ENCODE data around the gene GPS1.

The GPS1 gene

GRCh38 chr17:82007228-82007494 is 44.5 kb upstream of the GPS1 start:
- H3K79me2 ChIP-seq (ENCODE audit: insufficient read depth, low read length): no peaks in the 10 kb centered on the region
- no peak overlapping the region for H3K4me3 ChIP-seq (ENCODE audit: low read length, poor library complexity, severe bottlenecking)
- H3K27me3 ChIP-seq (ENCODE audit: insufficient read depth, low read length, poor library complexity, severe bottlenecking): no peaks in the 10 kb centered on the region
- H4K20me1 ChIP-seq (ENCODE audit: insufficient read depth, low read length, poor library complexity, severe bottlenecking): no peaks in the 10 kb centered on the region
- H3K9me2 ChIP-seq (replicated peaks; ENCODE audit: low read depth, low read length): no peaks in the 10 kb centered on the region
- H2AFZ ChIP-seq (ENCODE audit: low read length): no peak overlapping the region
- H3K4me2 ChIP-seq (ENCODE audit: low read depth, low read length, poor library complexity, severe bottlenecking): no peak overlapping the region
- no peak for TF ChIP-seq EZH2phosphoT487 (IDR thresholded peaks at IDR 0.05; ENCODE audit: borderline replicate concordance)
- TF ChIP-seq CTCF (conservative IDR thresholded peaks at IDR 0.05; ENCODE audit: low read length): no peak
- no peak overlapping the region for H3K9ac ChIP-seq (ENCODE audit: low read depth, low read length, poor library complexity, severe bottlenecking)
- H3K9me3 ChIP-seq (ENCODE audit: insufficient read depth, low read depth, low read length): no peaks in the 10 kb centered on the region
- H3K4me1 ChIP-seq (ENCODE audit: insufficient read depth, low read length, poor library complexity, severe bottlenecking): no peaks in the 10 kb centered on the region
- no peaks in the 10 kb centered on the region for H3F3A ChIP-seq (ENCODE audit: low read depth)
- H3K36me3 ChIP-seq (ENCODE audit: insufficient read depth, low read length): no peaks in the 10 kb centered on the region

- no peaks in the 10 kb centered on the region for H3K9me3 ChIP-seq (ENCODE audit: insufficient read depth, low read depth, low read length)
- no peaks in the 10 kb centered on the region for H3K9me2 ChIP-seq (replicated peaks; ENCODE audit: low read depth, low read length)
- H3K4me3 ChIP-seq (ENCODE audit: low read length, poor library complexity, severe bottlenecking): no peak overlapping the region
- no peak overlapping the region for H3K9ac ChIP-seq (ENCODE audit: low read depth, low read length, poor library complexity, severe bottlenecking)
- H3K79me2 ChIP-seq (ENCODE audit: insufficient read depth, low read length): no peaks in the 10 kb centered on the region
- no peaks in the 10 kb centered on the region for H4K20me1 ChIP-seq (ENCODE audit: insufficient read depth, low read length, poor library complexity, severe bottlenecking)
- TF ChIP-seq EZH2phosphoT487 (IDR thresholded peaks at IDR 0.05; ENCODE audit: borderline replicate concordance) (no peak), CTCF (conservative IDR thresholded peaks at IDR 0.05; ENCODE audit: low read length) (no peak)
- H3K27me3 ChIP-seq (ENCODE audit: insufficient read depth, low read length, poor library complexity, severe bottlenecking): no peaks in the 10 kb centered on the region
- no peaks in the 10 kb centered on the region for H3K36me3 ChIP-seq (ENCODE audit: insufficient read depth, low read length)
- H3K4me2 ChIP-seq (ENCODE audit: low read depth, low read length, poor library complexity, severe bottlenecking): no peak overlapping the region
- no peak overlapping the region for H2AFZ ChIP-seq (ENCODE audit: low read length)
- H3F3A ChIP-seq (ENCODE audit: low read depth): no peaks in the 10 kb centered on the region
- H3K4me1 ChIP-seq (ENCODE audit: insufficient read depth, low read length, poor library complexity, severe bottlenecking): no peaks in the 10 kb centered on the region
These were observed 44.0 kb upstream of the GPS1 start for GRCh38 chr17:82007495-82008257.

GRCh38 chr17:82008258-82008940 is 43.3 kb upstream of the GPS1 start:
- Histone ChIP-seq H3K9me3 (ENCODE audit: insufficient read depth, low read depth, low read length) (no peaks in the 10 kb centered on the region), H3K36me3 (ENCODE audit: insufficient read depth, low read length) (no peaks in the 10 kb centered on the region), H4K20me1 (ENCODE audit: insufficient read depth, low read length, poor library complexity, severe bottlenecking) (no peaks in the 10 kb centered on the region), H3K79me2 (ENCODE audit: insufficient read depth, low read length) (no peaks in the 10 kb centered on the region), H3K4me3 (ENCODE audit: low read length, poor library complexity, severe bottlenecking) (no peak overlapping the region), H3F3A (ENCODE audit: low read depth) (no peaks in the 10 kb centered on the region), H3K27me3 (ENCODE audit: insufficient read depth, low read length, poor library complexity, severe bottlenecking) (no peaks in the 10 kb centered on the region), H2AFZ (ENCODE audit: low read length) (no peak overlapping the region), H3K9me2 (replicated peaks; ENCODE audit: low read depth, low read length) (no peaks in the 10 kb centered on the region), H3K4me1 (ENCODE audit: insufficient read depth, low read length, poor library complexity, severe bottlenecking) (no peaks in the 10 kb centered on the region), H3K9ac (ENCODE audit: low read depth, low read length, poor library complexity, severe bottlenecking) (no peak overlapping the region), H3K4me2 (ENCODE audit: low read depth, low read length, poor library complexity, severe bottlenecking) (no peak overlapping the region)
- TF ChIP-seq CTCF (conservative IDR thresholded peaks at IDR 0.05; ENCODE audit: low read length) (no peak), EZH2phosphoT487 (IDR thresholded peaks at IDR 0.05; ENCODE audit: borderline replicate concordance) (no peak)
